Activated CD4-positive, CD25-positive, alpha-beta regulatory T cell treated with anti-CD3 and anti-CD28 coated beads, Interleukin-2, amount 50 U/mL, for 16 hours (primary cell): ENCODE data around the gene MED1.
"Not testable (repeated sequence)": the region's sequence is repeated elsewhere in the genome, so short reads cannot be mapped to it uniquely, and the experiment has no call there.

Experiments used
- DNase-seq: peaks from one replicate; pipeline ENCODE4 v3.0.0-alpha.2; 2020; ENCODE audit warnings: low read depth, low spot score

Gene MED1

GRCh38 chr17:39416141-39416540 lies 34.9 kb downstream of the MED1 start:
- no peak for DNase-seq

GRCh38 chr17:39410279-39410678 lies 40.8 kb downstream of the MED1 start:
- DNase-seq = no peak

- DNase-seq = no peak
Observed at GRCh38 chr17:39408360-39408759, 42.7 kb downstream of the MED1 start.

- no peak for DNase-seq
Observed at GRCh38 chr17:39406951-39407350, 44.1 kb downstream of the MED1 start.

- no peak for DNase-seq
Observed at GRCh38 chr17:39405436-39405835, 45.6 kb downstream of the MED1 start.

GRCh38 chr17:39404542-39405378 lies 46.3 kb downstream of the MED1 start:
- no peak for DNase-seq

- DNase-seq = no peak
Observed at GRCh38 chr17:39402890-39403605, 48.0 kb downstream of the MED1 start.

GRCh38 chr17:39402244-39402889 lies 48.7 kb downstream of the MED1 start:
- peak; percentile 81 for DNase-seq

- DNase-seq = peak; percentile 85
Observed at GRCh38 chr17:39401412-39402243, 49.4 kb downstream of the MED1 start, which contains the start of gene FBXL20. FBXL20 (minus strand) TSS chr17:39401626; CDS start chr17:39401402, 224 bp downstream.

GRCh38 chr17:39400547-39401411 lies 50.3 kb downstream of the MED1 start:
- DNase-seq = no peak

- no peak for DNase-seq
Observed at GRCh38 chr17:39399791-39400190, 51.3 kb downstream of the MED1 start.

- DNase-seq = no peak
Observed at GRCh38 chr17:39393736-39394135, 57.3 kb downstream of the MED1 start.

- DNase-seq = no peak
Observed at GRCh38 chr17:39391448-39391847, 59.6 kb downstream of the MED1 start.

GRCh38 chr17:39385040-39385439 lies 66.0 kb downstream of the MED1 start:
- DNase-seq = no peak

- no peak for DNase-seq
Observed at GRCh38 chr17:39380144-39380543, 70.9 kb downstream of the MED1 start.

GRCh38 chr17:39376434-39376833 lies 74.6 kb downstream of the MED1 start:
- DNase-seq = no peak

GRCh38 chr17:39367805-39368204 lies 83.3 kb downstream of the MED1 start:
- DNase-seq = not testable (repeated sequence)

GRCh38 chr17:39365872-39366271 lies 85.2 kb downstream of the MED1 start:
- DNase-seq = no peak

GRCh38 chr17:39365242-39365641 lies 85.8 kb downstream of the MED1 start:
- DNase-seq = no peak

GRCh38 chr17:39364236-39365025 lies 86.6 kb downstream of the MED1 start:
- DNase-seq = no peak
